IMR-90 (cell line): Measurements from ENCODE around the gene DMXL1. TPM values are rescaled to one million over a fixed set of nuclear protein-coding genes. Genes with fewer than 3 reads are reported as not detected.
A peak's percentile ranks its signal among the peaks of the same experiment; 100 is the strongest.

Source experiments
- ATAC-seq: fragments of 200-7000 bp; cut with Tn5 transposase; 2 replicates; pipeline ENCODE4 v1.9.1; 2020; ENCODE audit warnings: low read depth, mild to moderate bottlenecking, moderate library complexity
- Bru-seq: library from RNA; stranded (reverse); fragments of 400-500 nt; gene quantifications from one replicate; lab custom pipeline; 2021; lab: Mats Ljungman, UMichigan
- BruChase-seq, 2 experiments: library from RNA; stranded (reverse); fragments of 400-500 nt; gene quantifications; one replicate each; lab custom pipeline; 2021; lab: Mats Ljungman, UMichigan
- BruUV-seq: library from RNA; stranded (reverse); fragments of 400-500 nt; replicated peaks from 2 replicates; lab custom pipeline; 2021; lab: Mats Ljungman, UMichigan
- CTCF ChIA-PET: fragments of 300-600 bp; formaldehyde crosslinking; extraction: SDS; loops from one replicate; lab custom pipeline; 2021; ENCODE audit warnings: antibody characterized with exemption; lab: Yijun Ruan, JAX
- POLR2A ChIA-PET: fragments of 300-600 bp; sonication (Branson Sonifier 250); formaldehyde crosslinking; loops from one replicate; lab custom pipeline; 2022; ENCODE audit warnings: antibody characterized with exemption; ENCODE audit not compliant: unreplicated experiment; lab: Charles Lee
- DNase-seq: peaks from one replicate; pipeline ENCODE4 v3.0.0; 2013
- H2AFZ ChIP-seq: replicated peaks from 2 replicates; pipeline ENCODE3; 2013; ENCODE audit warnings: low read length, mild to moderate bottlenecking; ENCODE audit not compliant: poor library complexity
- H2AK5ac ChIP-seq: 2 replicates; pipeline ENCODE4 v1.6.1; 2013; ENCODE audit warnings: low read depth, low read length, inconsistent platforms
- H2AK9ac ChIP-seq: replicated peaks from 2 replicates; pipeline ENCODE3; 2013; ENCODE audit warnings: mild to moderate bottlenecking, low read depth, low read length, moderate library complexity; ENCODE audit not compliant: poor library complexity
- H2BK120ac ChIP-seq: 2 replicates; pipeline ENCODE4 v1.6.1; 2013; ENCODE audit warnings: low read depth, low read length, inconsistent platforms
- H2BK15ac ChIP-seq: 3 replicates; pipeline ENCODE4 v1.6.1; 2013; ENCODE audit warnings: low read depth, low read length, inconsistent platforms
- H2BK20ac ChIP-seq: 2 replicates; pipeline ENCODE4 v1.6.1; 2013; ENCODE audit warnings: low read depth, mild to moderate bottlenecking, inconsistent platforms, low read length, moderate library complexity
- H2BK5ac ChIP-seq: 2 replicates; pipeline ENCODE4 v1.6.1; 2013; ENCODE audit warnings: mild to moderate bottlenecking, low read depth, low read length, inconsistent platforms; ENCODE audit not compliant: poor library complexity, severe bottlenecking
- H3K14ac ChIP-seq: replicated peaks from 2 replicates; pipeline ENCODE4 v1.6.1; 2013; ENCODE audit warnings: low read depth, low read length, inconsistent platforms
- H3K18ac ChIP-seq: 2 replicates; pipeline ENCODE4 v1.6.1; 2013; ENCODE audit warnings: low read depth, low read length, control low read depth
- H3K23ac ChIP-seq: 2 replicates; pipeline ENCODE4 v1.6.1; 2013; ENCODE audit warnings: low read depth, low read length, inconsistent platforms
- H3K27ac ChIP-seq: 2 replicates; pipeline ENCODE4 v1.5.1; 2013; ENCODE audit warnings: mild to moderate bottlenecking, control low read depth, low read length; ENCODE audit not compliant: insufficient read depth
- H3K27me3 ChIP-seq: 2 replicates; pipeline ENCODE4 v1.6.1; 2013; ENCODE audit warnings: low read length; ENCODE audit not compliant: control insufficient read depth, insufficient read depth
- H3K36me3 ChIP-seq: 2 replicates; pipeline ENCODE4 v1.6.1; 2013; ENCODE audit warnings: low read length, mixed read lengths; ENCODE audit not compliant: control insufficient read depth, insufficient read depth
- H3K4ac ChIP-seq: 2 replicates; pipeline ENCODE4 v1.6.1; 2013; ENCODE audit warnings: low read depth, low read length, inconsistent platforms
- H3K4me1 ChIP-seq: 2 replicates; pipeline ENCODE4 v1.6.1; 2013; ENCODE audit warnings: low read length, mixed read lengths; ENCODE audit not compliant: control insufficient read depth, insufficient read depth
- H3K4me2 ChIP-seq: 2 replicates; pipeline ENCODE4 v1.6.1; 2013; ENCODE audit warnings: low read depth, mild to moderate bottlenecking, control low read depth, low read length, moderate library complexity
- H3K4me3 ChIP-seq: 2 replicates; pipeline ENCODE4 v1.5.1; 2013; ENCODE audit warnings: low read depth, mild to moderate bottlenecking, control low read depth, low read length, moderate library complexity; ENCODE audit not compliant: insufficient read depth
- H3K56ac ChIP-seq: 2 replicates; pipeline ENCODE4 v1.6.1; 2013; ENCODE audit warnings: low read length, inconsistent platforms; ENCODE audit not compliant: insufficient read depth; ENCODE audit errors: extremely low read depth
- H3K79me1 ChIP-seq, 2 experiments: 2 replicates each; pipeline ENCODE4 v1.6.1; 2013; ENCODE audit warnings: low read length in 2 of 2, inconsistent platforms in 1 of 2, low read depth in 1 of 2
- H3K9ac ChIP-seq: 2 replicates; pipeline ENCODE4 v1.6.1; 2013; ENCODE audit warnings: low read depth, low read length, control low read depth
- H3K9me1 ChIP-seq: 2 replicates; pipeline ENCODE4 v1.6.1; 2013; ENCODE audit warnings: low read length, inconsistent platforms; ENCODE audit not compliant: insufficient read depth
- H3K9me3 ChIP-seq: 2 replicates; pipeline ENCODE4 v1.6.1; 2013; ENCODE audit warnings: low read length; ENCODE audit not compliant: control insufficient read depth, insufficient read depth
- H4K20me1 ChIP-seq: 2 replicates; pipeline ENCODE4 v1.6.1; 2013; ENCODE audit warnings: low read length, inconsistent platforms; ENCODE audit not compliant: insufficient read depth
- H4K5ac ChIP-seq: 2 replicates; pipeline ENCODE4 v1.6.1; 2013; ENCODE audit warnings: mild to moderate bottlenecking, low read depth, low read length, control low read depth
- H4K8ac ChIP-seq, 2 experiments: 2 replicates each; pipeline ENCODE4 v1.6.1; 2013; ENCODE audit warnings: low read depth in 2 of 2, low read length in 2 of 2, control low read depth in 1 of 2, inconsistent platforms in 1 of 2
- H4K91ac ChIP-seq: 2 replicates; pipeline ENCODE4 v1.6.1; 2013; ENCODE audit warnings: low read depth, low read length, inconsistent platforms; ENCODE audit not compliant: insufficient read depth
- BHLHE40 ChIP-seq: fragments of 150-350 bp; IDR thresholded peaks from 2 replicates; pipeline ENCODE4 v1.6.1; 2016; ENCODE audit warnings: mild to moderate bottlenecking, low read depth, low read length
- CEBPB ChIP-seq: IDR thresholded peaks from 2 replicates; pipeline ENCODE4 v1.6.1; 2012; ENCODE audit warnings: low read depth, low read length, improper control_type of control experiment
- ELK1 ChIP-seq: fragments of 150-350 bp; IDR thresholded peaks from 2 replicates; pipeline ENCODE4 v1.6.1; 2016; ENCODE audit warnings: low read depth, mild to moderate bottlenecking, low read length, moderate library complexity, borderline replicate concordance
- MAZ ChIP-seq: IDR thresholded peaks from 2 replicates; pipeline ENCODE4 v1.6.1; 2012; ENCODE audit warnings: low read depth, mild to moderate bottlenecking, low read length, improper control_type of control experiment, moderate library complexity, borderline replicate concordance
- POLR2A ChIP-seq: IDR thresholded peaks from 2 replicates; pipeline ENCODE4 v1.6.1; 2012; ENCODE audit warnings: mild to moderate bottlenecking, low read depth, low read length
- WGBS, 2 experiments: methylation state at CpG; one replicate each; pipeline versions ENCODE4 v1.1.5 to v1.1.7; 2013; ENCODE audit warnings: missing lambda C conversion rate in 2 of 2; ENCODE audit not compliant: insufficient read length in 1 of 2; ENCODE audit errors: extremely low coverage in 2 of 2; 5-methylcytosine and 5-hydroxymethylcytosine counted together
- dilution Hi-C: fragments of 300-500 bp; cut with HindIII; formaldehyde crosslinking; loops from one replicate; pipeline ENCODE4 v1.14.3; 2018; ENCODE audit warnings: low sequenced_read_pairs; ENCODE audit not compliant: unreplicated experiment
- in situ Hi-C: fragments of 300-500 bp; cut with MboI; formaldehyde crosslinking; loops from 3 replicates; pipeline ENCODE4 v1.14.3; 2019; ENCODE audit warnings: low sequenced_read_pairs, inconsistent platforms, mixed read lengths
- intact Hi-C: fragments of 100-400 bp; cut with micrococcal nuclease; formaldehyde crosslinking; loops from 2 replicates; pipeline ENCODE4 v1.10.0; 2022
- long read RNA-seq: library from polyadenylated mRNA; unstranded; transcript quantifications from one replicate; pipeline ENCODE4 v2.0.0, GENCODE V29; 2021; ENCODE audit not compliant: unreplicated experiment
- polyA plus RNA-seq, 3 experiments: library from polyadenylated mRNA; depleted of rRNA; stranded (reverse); fragments of >200 nt; gene quantifications; 2 replicates each; pipeline ENCODE4 v1.2.3, GENCODE V29; 2012; ENCODE audit warnings: low replicate concordance in 1 of 3
- total RNA-seq: library from RNA; depleted of rRNA; stranded (reverse); fragments of >200 nt; gene quantifications from 2 replicates; pipeline ENCODE4 v1.2.3, GENCODE V29; 2012; rRNA removed
- TF ChIP-seq, protein P1 (sequence below): conservative IDR thresholded peaks from 2 replicates; pipeline ENCODE4 v1.5.1; 2012; ENCODE audit warnings: mild to moderate bottlenecking, low read depth, low read length, improper control_type of control experiment

The DMXL1 gene, protein sequence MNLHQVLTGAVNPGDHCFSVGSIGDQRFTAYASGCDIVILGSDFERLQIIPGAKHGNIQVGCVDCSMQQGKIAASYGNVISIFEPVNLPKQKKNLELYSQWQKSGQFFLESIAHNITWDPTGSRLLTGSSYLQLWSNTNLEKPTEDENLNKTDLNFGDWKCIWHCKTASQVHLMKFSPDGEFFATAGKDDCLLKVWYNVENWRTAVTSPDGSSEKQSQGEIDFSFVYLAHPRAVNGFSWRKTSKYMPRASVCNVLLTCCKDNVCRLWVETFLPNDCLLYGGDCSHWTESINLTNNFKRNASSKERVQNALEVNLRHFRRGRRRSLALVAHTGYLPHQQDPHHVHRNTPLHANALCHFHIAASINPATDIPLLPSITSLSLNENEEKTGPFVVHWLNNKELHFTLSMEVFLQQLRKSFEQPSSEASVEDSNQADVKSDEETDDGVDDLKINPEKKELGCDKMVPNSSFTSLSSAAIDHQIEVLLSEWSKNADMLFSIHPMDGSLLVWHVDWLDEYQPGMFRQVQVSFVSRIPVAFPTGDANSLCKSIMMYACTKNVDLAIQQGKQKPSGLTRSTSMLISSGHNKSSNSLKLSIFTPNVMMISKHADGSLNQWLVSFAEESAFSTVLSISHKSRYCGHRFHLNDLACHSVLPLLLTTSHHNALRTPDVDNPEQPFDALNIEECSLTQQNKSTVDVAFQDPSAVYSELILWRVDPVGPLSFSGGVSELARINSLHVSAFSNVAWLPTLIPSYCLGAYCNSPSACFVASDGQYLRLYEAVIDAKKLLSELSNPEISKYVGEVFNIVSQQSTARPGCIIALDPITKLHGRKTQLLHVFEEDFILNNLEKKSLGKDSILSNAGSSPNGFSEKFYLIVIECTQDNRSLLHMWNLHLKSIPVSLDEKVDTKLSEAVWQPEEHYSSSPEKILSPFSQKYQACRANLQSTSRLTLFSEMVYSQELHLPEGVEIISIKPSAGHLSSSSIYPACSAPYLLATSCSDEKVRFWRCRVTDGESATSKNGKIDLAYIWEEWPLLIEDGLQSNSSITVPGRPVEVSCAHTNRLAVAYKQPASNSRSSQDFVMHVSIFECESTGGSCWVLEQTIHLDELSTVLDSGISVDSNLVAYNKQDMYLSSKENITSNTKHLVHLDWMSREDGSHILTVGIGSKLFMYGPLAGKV (N-terminal part only)
- total RNA-seq = 21.5 and 38.0 TPM in 2 replicates
- polyA plus RNA-seq (2012; rRNA removed) = 6.6 and 8.1 TPM in 2 replicates
- 0.99 and 1.6 TPM in 2 replicates for polyA plus RNA-seq (2012; cell fraction: cytosol; rRNA removed)
- polyA plus RNA-seq (2012; cell fraction: nucleus; rRNA removed; ENCODE audit: low replicate concordance) = 1.4 and 12.8 TPM in 2 replicates
- percentile 77 among the genes with signal in this experiment for Bru-seq, nascent RNA
- BruChase-seq, experiment 1, labeled RNA remaining after a 6-hour chase = percentile 70 among the genes with signal in this experiment
- percentile 75 among the genes with signal in this experiment for BruChase-seq, experiment 2, labeled RNA remaining after a 2-hour chase
- long read RNA-seq, partial matches to known transcripts = 2 of 8 reads
- long read RNA-seq, other reads (novel, unspliced or antisense) = 6 of 8 reads

GRCh38 chr5:119070828-119071560, at the start of gene DMXL1:
TSS of gene DMXL1 (plus strand) at chr5:119071087. CDS start at chr5:119071570, 483 bp downstream.
- peak within 1 kb of the TSS; percentile 71; the same call in 2 of the 3 replicates for H2BK15ac ChIP-seq
- H2AK5ac ChIP-seq = no peak within 1 kb of the TSS
- H2BK120ac ChIP-seq = peak within 1 kb of the TSS; percentile 82
- POLR2A ChIA-PET = interaction anchor here (0.6 to 1.0 kb wide), 2 partner anchors 107 to 245 kb away, joined by 4 to 6 read pairs; no protein-coding TSS in a partner anchor
- dilution Hi-C loops = no loop called here
- H3K27ac ChIP-seq = peak within 1 kb of the TSS; percentile 87
- H3K4ac ChIP-seq = peak within 1 kb of the TSS; percentile 81
- peak within 1 kb of the TSS; percentile 79 for H2BK5ac ChIP-seq
- ATAC-seq (peak; percentile 95), DNase-seq (peak; percentile 99)
- no peaks in the 10 kb centered on the region for H3K36me3 ChIP-seq
- intact Hi-C loops = no loop called here
- H3K9me1 ChIP-seq = no peaks in the 10 kb centered on the region
- no peaks in the 10 kb centered on the region for H4K20me1 ChIP-seq
- H3K23ac ChIP-seq = peak within 1 kb of the TSS; percentile 89; the same call in 1 of the 2 replicates
- peak within 1 kb of the TSS; percentile 94 for H3K9ac ChIP-seq
- 1% methylated on average over 20 of the region's 68 CpGs; no CpG with 5 or more reads in 1 of the 2 experiments for WGBS, 2 experiments
- peak within 1 kb of the TSS; percentile 83 for H4K91ac ChIP-seq
- no peak for TF ChIP-seq ELK1
- TF ChIP-seq BHLHE40 = 0 out of 2 replicates have a peak, but pooled peaks have one; percentile 8
- TF ChIP-seq, protein P1, sequence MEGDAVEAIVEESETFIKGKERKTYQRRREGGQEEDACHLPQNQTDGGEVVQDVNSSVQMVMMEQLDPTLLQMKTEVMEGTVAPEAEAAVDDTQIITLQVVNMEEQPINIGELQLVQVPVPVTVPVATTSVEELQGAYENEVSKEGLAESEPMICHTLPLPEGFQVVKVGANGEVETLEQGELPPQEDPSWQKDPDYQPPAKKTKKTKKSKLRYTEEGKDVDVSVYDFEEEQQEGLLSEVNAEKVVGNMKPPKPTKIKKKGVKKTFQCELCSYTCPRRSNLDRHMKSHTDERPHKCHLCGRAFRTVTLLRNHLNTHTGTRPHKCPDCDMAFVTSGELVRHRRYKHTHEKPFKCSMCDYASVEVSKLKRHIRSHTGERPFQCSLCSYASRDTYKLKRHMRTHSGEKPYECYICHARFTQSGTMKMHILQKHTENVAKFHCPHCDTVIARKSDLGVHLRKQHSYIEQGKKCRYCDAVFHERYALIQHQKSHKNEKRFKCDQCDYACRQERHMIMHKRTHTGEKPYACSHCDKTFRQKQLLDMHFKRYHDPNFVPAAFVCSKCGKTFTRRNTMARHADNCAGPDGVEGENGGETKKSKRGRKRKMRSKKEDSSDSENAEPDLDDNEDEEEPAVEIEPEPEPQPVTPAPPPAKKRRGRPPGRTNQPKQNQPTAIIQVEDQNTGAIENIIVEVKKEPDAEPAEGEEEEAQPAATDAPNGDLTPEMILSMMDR = no peak
- TF ChIP-seq MAZ = peak; percentile 30; the same call in 1 of the 2 replicates
- TF ChIP-seq CEBPB = peak; percentile 66
- TF ChIP-seq POLR2A = peak; percentile 75
- peak within 1 kb of the TSS; percentile 76 for H3K56ac ChIP-seq
- CTCF ChIA-PET = interaction anchor here (0.6 to 0.8 kb wide), 3 partner anchors 341 to 448 kb away, joined by 3 read pairs; no protein-coding TSS in a partner anchor
- H3K27me3 ChIP-seq = no peaks in the 10 kb centered on the region
- BruUV-seq = no TSS peak
- peak within 1 kb of the TSS; percentile 98 for H3K4me3 ChIP-seq
- H3K18ac ChIP-seq = peak within 1 kb of the TSS; percentile 36
- H3K14ac ChIP-seq = peak within 1 kb of the TSS; percentile 75
- H2BK20ac ChIP-seq = peak within 1 kb of the TSS; percentile 79
- no peaks in the 10 kb centered on the region for H3K9me3 ChIP-seq
- H3K79me1 ChIP-seq = peaks cover 0 to 14% of the 10 kb centered on the region in 2 experiments; a peak in 2 of 4 replicates
- H3K4me1 ChIP-seq = no peaks in the 10 kb centered on the region
- H4K8ac ChIP-seq = peak within 1 kb of the TSS; percentile 73 to 96
- peak within 1 kb of the TSS; percentile 87 for H4K5ac ChIP-seq
- in situ Hi-C loops = no loop called here
- H2AK9ac ChIP-seq = peak within 1 kb of the TSS; percentile 95
- H2AFZ ChIP-seq = peak within 1 kb of the TSS; percentile 100
- peak within 1 kb of the TSS; percentile 94 for H3K4me2 ChIP-seq
